Stimulated activated CD4-positive, alpha-beta T cell treated with anti-CD3 and anti-CD28 coated beads, Interleukin-4, amount 100 ng/mL, for 4 hours (primary cell): ENCODE measurements around the gene DPYSL3.
"Not testable (repeated sequence)": the region's sequence is repeated elsewhere in the genome, so short reads cannot be mapped to it uniquely, and the experiment has no call there.

Experiments used
- DNase-seq, 2 experiments: peaks; one replicate each; pipeline ENCODE4 v3.0.0-alpha.2; 2020

Gene DPYSL3

GRCh38 chr5:147400126-147400809 lies 109.6 kb downstream of the DPYSL3 start:
- DNase-seq: no peak

GRCh38 chr5:147398860-147399259 lies 111.0 kb downstream of the DPYSL3 start:
- no peak for DNase-seq

- no peak for DNase-seq
Measured at GRCh38 chr5:147397616-147398015, 112.3 kb downstream of the DPYSL3 start.

GRCh38 chr5:147396070-147396823 lies 113.6 kb downstream of the DPYSL3 start:
- DNase-seq: no peak

- DNase-seq: no peak
Measured at GRCh38 chr5:147393874-147394672, 115.8 kb downstream of the DPYSL3 start.

- DNase-seq: no peak
Measured at GRCh38 chr5:147391781-147392180, 118.1 kb downstream of the DPYSL3 start.

- no peak for DNase-seq
Measured at GRCh38 chr5:147390654-147391225, 119.1 kb downstream of the DPYSL3 start.

GRCh38 chr5:147388184-147389108 lies 121.4 kb downstream of the DPYSL3 start:
- no peak for DNase-seq

GRCh38 chr5:147387109-147387508 lies 122.8 kb downstream of the DPYSL3 start:
- no peak for DNase-seq

- DNase-seq: no peak
Measured at GRCh38 chr5:147384346-147385193, 125.3 kb downstream of the DPYSL3 start.

GRCh38 chr5:147382776-147383175 lies 127.1 kb downstream of the DPYSL3 start:
- no peak for DNase-seq

GRCh38 chr5:147381555-147381954 lies 128.3 kb downstream of the DPYSL3 start:
- no peak for DNase-seq

GRCh38 chr5:147377682-147378081 lies 132.2 kb downstream of the DPYSL3 start:
- DNase-seq: no peak

GRCh38 chr5:147375151-147375550 lies 134.7 kb downstream of the DPYSL3 start:
- DNase-seq: no peak

GRCh38 chr5:147373328-147373727 lies 136.5 kb downstream of the DPYSL3 start:
- no peak for DNase-seq

- no peak for DNase-seq
Measured at GRCh38 chr5:147372191-147372590, 137.7 kb downstream of the DPYSL3 start.

- no peak for DNase-seq
Measured at GRCh38 chr5:147371290-147371689, 138.6 kb downstream of the DPYSL3 start.

- DNase-seq: no peak
Measured at GRCh38 chr5:147369742-147370374, 140.0 kb downstream of the DPYSL3 start.

- not testable (repeated sequence) for DNase-seq
Measured at GRCh38 chr5:147367381-147367780, 142.5 kb downstream of the DPYSL3 start.

- DNase-seq: no peak
Measured at GRCh38 chr5:147361441-147362175, 148.3 kb downstream of the DPYSL3 start.
